T-helper 9 cell (primary cell): ENCODE measurements around the gene SI.
"Not testable (repeated sequence)": the region's sequence is repeated elsewhere in the genome, so short reads cannot be mapped to it uniquely, and the experiment has no call there.

Source experiments
- DNase-seq: peaks from one replicate; pipeline ENCODE4 v3.0.0-alpha.2; 2020
- total RNA-seq, 2 donors: gene quantifications; one replicate each; lab custom pipeline; 2026; lab: John Stamatoyannopoulos, UW

The SI gene
- 0 reads per million in 2 donors for total RNA-seq

- DNase-seq, result no peak
These were observed at the start of gene SI for GRCh38 chr3:165078293-165078692. TSS of gene SI (minus strand) at chr3:165078496. CDS start at chr3:165076012, 2,484 bp downstream.

DNA sequence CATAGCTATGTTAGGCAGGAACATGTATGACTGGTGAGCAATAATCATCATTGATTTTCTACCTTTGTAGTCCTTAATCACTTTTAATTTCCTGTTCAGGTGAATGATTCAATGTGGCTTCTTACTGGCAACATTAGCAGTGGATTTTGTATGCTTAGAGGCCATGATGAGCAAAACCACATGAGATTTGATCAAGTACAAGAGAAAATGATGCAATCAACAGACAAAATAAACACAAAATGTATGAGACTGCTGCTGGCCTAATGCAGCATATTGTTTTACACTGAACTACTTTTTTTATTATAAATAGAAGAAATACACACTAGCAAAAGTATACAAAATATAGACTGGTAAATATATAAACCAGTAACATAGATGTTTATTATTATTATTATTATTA, 47.5 kb upstream of the SI start:
- DNase-seq, result no peak

DNA sequence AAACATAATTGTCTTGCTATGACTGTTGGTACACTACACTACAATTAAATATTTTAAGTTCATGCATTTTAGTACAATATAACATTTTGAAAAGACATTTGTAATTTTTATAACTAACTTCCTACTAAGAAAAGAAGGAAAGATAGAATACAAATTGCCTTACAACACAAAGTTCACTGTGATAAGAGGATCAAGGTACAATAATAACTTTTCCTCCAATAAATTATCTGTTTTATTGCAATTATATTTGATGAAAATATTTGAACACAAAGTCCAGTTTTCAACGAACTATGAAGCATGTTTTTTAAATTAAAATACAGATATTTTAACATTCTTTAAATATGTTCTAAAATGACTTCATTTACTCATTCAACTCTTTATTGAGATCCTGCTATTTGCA, 33.1 kb upstream of the SI start:
- no peak for DNase-seq

- DNase-seq, result no peak
These were observed 25.3 kb upstream of the SI start for GRCh38 chr3:165103616-165104015.

DNA sequence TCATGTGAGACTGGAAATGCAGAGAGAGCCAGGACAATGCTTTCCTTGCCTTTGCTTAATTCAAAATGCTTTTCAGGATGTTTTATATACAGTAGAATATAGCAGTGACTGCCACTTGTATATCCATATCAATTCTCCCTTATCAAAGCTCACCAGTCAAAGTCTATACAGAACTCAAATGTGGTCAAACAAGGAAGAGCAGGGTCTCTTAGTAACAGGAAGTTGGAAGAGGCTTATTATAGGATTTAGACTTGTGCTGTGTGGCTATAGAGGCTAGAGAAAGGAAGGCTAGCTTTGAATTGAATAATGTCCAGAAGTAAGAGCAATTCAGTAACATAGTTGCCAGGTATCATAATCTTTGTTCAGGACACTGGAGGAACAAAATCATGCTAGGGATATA, 4.4 kb upstream of the SI start:
- DNase-seq, result no peak

DNA sequence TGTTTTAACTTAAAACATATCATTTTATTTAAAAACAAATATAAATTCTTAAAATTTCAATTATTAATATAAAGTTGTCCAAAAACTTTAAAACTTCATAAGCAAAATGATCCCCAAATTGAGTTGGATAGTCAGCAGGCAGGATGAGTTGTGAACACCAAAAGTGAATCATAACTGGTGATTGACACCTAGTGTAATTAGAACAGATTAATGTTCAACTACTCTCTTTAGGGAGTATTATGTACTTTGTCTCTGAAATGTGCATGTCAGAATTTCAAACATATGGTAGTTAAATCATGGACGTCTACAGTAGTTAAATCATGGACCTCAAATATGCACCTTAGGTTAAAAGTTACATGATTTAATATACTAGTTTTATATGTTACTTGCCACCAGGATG, 2.9 kb upstream of the SI start:
- DNase-seq, result no peak

GRCh38 chr3:165075695-165076094, 2.6 kb downstream of the SI start:
- no peak for DNase-seq

GRCh38 chr3:165070682-165071081, 7.6 kb downstream of the SI start:
- no peak for DNase-seq

GRCh38 chr3:165056510-165056909, 21.8 kb downstream of the SI start:
- no peak for DNase-seq

DNA sequence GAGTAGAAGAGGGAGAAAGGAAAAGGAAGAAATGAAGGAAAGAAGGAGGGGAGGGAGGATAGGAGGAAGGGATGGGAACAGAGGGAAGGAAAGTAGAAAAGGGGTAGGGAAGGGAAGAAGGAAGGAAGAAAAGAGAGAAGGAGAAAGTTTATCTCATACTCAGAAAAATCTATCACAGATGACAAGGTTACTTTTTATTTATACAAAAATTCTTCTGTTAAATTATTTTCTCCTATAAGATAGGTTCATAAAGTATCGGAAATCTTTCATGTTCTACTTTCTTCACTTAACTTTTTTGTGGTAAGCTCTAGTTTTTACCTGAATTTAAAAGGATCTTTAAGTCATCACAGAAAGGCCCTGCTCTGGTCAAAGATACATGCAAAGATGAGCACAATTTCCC, 38.1 kb downstream of the SI start:
- no peak for DNase-seq

DNA sequence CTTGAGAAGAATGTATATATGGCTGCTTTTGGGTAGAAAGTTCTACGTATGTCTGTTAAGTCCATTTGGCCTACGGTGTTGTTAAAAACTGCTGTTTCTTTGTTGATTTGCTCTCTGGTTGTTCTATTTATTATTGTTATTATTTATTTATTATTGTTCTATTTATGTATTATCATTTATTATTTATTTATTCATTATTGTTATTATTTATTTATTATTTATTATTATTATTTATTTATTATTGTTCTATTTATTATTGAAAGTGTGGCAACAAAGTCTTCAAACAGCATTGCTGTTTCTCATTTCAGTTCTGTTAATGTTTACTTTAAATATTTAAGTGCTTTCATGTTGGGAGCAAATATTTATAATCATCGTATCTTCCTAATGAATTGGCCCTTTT, 66.7 kb downstream of the SI start:
- DNase-seq, result no peak

GRCh38 chr3:164984947-164985346, 93.3 kb downstream of the SI start:
- no peak for DNase-seq

DNA sequence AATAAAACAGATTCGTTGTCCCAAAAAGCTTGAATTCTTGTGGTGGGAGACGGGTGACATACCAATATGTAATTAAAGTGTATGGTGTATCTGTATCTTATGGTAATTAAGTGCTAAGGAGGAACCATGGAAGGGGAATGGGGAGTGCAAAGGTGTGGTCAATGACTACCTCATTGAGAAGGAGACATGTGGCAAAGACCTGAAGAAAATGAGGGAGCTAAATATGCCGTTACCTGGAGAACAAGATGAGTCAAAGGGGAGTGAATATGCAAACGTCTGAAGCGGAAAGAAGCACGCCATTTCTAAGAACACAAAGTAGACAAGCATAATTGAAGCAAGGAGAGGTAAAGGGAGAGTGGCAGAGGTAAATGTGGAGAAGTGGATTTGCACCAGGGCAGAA, 115.7 kb downstream of the SI start:
- no peak for DNase-seq

GRCh38 chr3:164952966-164953365, 125.3 kb downstream of the SI start:
- no peak for DNase-seq

- DNase-seq, result not testable (repeated sequence)
These were observed 126.9 kb downstream of the SI start for GRCh38 chr3:164951403-164951802.

DNA sequence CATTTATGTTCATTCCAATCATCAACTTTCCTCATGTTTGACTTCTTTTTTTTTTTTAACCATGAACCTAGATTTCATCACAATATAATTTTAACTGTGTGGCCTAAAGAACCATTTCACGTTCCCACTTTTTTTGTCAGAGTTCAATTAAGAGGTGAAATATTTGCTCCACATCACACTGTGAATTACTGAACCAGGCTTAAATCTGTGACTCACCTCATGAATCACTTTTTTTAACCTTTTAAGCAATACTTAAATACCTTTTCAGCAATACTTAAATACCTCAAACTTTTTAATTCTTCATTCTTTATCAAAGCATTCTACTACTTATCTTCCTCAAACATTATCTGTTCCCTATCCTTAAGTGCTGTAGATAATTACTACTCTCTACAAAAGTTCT, 137.6 kb downstream of the SI start:
- no peak for DNase-seq

DNA sequence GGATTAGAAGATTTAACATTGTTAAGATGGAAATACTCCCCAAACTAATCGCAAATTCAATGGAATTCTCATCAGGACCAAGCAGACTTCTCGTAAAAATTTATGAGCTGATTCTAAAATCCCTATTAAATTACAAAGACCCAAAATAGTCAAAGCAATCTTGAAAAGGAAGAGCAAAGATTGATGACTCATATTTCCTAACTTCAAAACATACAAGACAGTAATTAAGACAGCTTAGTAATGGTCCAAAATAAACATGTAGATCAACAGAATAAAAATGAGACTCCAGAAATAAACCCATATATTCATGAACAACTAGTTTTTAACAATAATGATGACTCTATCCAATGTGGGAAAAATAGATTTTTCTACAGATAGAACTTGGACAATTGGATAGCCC, 148.7 kb downstream of the SI start:
- no peak for DNase-seq
